HG03025 (cell line): ENCODE data around the gene IFNG.
A peak's percentile ranks its signal among the peaks of the same experiment; 100 is the strongest.
"Not testable (repeated sequence)": the region's sequence is repeated elsewhere in the genome, so short reads cannot be mapped to it uniquely, and the experiment has no call there.

Experiments used
- ATAC-seq: cut with Tn5 transposase; IDR thresholded peaks from one replicate; pipeline ENCODE4 v1.9.1; 2021; ENCODE audit warnings: mild to moderate bottlenecking, moderate library complexity; ENCODE audit not compliant: unreplicated experiment, low FRiP score

IFNG gene

DNA sequence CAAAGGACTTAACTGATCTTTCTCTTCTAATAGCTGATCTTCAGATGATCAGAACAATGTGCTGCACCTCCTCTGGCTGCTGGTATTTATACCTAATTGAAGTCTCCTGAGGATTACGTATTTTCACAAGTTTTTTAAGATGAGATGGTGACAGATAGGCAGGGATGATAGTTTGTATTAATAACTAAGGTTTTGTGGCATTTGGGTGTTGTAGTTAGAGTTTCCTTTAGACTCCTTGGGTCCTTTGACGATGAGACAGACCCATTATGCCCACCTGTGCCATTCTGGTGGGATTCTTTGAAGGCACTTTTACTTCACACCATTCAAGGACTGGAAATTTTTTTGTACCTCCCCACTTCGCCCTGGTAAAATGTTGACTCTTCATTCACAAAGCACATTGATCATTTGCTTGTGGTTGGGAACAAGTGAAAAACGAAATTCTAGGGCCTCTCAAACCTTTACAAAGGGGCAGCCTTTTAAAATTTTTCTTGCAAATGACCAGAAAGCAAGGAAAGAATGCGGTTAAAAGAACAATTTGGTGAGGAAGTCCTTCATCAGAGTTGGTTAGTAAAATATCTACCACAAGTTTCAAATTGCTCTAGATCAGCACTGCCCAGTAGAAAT, at the start of gene IFNG:
IFNG (minus strand) TSS at position 60 of the 624 bp plus-strand sequence. CDS start 125 bp downstream, outside the sequence.
- no peak for ATAC-seq

DNA sequence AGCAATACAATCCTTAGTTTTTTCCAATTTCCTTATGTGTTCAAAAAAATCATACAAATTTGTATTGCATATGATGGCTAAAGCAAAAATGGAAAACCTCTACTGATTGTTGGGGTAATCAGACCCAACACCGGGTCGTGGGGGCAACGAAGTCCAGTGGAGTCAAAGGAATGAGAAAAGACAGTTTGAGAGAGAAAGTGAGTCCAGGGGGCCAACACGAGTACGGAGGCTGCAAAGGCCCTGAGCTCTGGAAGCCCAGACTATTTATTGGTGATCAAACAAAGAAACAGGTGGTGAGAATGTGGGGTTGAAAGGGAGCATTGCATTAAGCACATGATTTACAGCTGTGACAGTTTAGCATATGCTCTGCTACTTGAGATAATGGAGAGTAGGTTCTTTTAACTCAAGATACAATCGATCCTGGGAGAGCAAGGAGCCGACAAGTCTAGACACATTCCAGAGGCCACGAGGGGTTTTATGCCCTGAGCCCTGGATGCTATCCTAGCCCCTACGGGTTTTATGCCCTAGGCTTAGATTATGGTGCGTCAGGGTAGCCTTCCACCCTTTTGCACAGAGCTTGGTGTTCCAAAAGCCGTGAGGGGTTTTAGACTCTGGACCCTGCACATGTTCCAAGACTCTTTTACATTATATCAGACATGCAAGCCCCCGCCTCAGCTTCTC, 49.6 kb upstream of the IFNG start:
- not testable (repeated sequence) for ATAC-seq

DNA sequence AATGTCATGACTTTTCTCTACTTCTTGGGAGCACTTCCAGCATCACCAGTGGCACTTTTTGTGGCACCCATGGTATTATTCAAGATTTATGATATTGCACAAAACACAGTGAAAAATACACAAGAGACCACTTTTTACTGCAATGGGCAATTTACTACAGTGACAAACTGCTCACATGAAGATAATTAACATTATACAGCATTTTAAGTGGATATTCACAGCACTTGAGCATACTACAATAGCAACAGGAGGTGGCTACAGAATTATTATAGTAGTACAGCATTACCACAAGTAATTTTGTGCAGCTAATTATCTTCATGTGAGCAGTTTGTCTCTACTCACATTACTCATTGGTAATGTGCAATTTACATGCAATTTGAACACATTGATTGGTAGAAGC, 47.7 kb upstream of the IFNG start:
- ATAC-seq, result no peak

DNA sequence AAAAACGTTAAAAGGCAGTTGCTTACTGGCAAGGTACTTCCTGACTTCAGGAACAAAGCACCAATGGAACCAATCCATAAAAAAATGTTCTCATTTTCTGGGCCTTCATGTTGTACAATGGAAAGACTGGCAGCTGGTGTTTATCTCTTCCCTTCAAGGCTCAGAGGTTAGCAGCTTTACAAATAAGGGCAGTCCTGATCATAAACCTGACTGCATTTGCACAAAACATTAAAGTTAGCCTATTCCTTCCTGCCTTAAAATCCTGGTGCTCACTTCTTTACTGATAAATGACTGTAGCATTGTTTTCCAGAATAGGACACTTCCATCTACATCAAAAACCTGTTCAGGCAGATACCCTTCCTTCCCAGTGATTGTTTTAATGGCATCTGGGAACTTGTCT, 46.9 kb upstream of the IFNG start:
- ATAC-seq, result no peak

DNA sequence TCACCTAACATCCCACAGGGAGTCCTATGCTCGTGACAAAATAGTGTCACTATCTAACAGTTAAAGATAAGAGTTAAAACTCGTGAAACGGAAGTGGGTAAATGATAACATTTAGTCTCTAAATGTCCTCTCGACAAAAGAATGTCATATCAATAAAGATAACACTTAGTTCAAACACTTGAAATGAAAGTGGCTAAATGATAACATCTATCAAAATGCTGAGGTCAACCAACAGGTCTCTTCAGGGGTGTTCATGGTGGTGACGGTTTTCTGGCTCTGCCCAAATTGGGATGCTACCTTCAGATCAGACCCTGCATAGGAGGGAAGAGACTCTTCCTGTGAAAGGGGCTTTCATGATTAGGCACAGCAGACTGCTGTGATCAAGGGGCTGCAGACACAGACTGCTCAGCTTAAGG, 43.9 kb upstream of the IFNG start:
- ATAC-seq, result no peak

DNA sequence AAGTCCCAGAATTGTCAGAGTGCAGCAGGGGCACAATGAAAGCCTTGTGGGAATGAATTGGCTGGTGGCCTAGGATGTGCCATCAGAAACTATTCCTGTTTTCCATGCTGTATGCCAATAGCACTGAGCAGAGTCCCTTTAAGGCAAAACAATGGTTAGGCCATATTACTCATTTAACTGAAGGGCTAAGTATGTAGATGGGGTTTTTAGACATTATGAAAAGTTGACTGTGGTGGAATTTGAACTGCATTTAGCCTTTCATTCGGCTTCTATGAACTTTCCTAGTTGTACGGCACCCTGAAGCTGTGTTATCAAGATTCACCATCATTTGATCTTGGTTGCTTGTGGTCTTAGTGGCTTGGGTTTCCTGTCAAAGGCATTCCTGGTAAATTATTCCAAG, 41.3 kb upstream of the IFNG start:
- no peak for ATAC-seq

DNA sequence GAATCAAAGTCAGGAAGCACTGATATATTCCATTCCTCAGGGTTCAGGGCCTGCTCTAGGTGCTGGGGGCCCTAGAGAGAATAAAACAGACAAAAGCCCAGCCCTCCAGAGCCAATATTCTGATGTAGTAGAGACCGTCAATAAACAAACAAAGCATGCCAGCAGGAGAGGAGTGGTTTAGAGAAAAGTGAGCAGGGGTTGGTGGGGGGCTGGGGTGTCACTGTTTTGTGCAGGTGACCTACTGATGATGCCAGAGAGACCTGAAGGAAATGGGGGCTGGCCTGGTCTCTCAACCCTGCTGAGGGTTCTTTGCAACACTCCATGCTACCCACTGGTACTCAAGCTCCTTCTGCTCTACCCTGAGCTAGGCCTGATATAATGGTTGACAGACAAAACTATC, 39.6 kb upstream of the IFNG start:
- no peak for ATAC-seq

DNA sequence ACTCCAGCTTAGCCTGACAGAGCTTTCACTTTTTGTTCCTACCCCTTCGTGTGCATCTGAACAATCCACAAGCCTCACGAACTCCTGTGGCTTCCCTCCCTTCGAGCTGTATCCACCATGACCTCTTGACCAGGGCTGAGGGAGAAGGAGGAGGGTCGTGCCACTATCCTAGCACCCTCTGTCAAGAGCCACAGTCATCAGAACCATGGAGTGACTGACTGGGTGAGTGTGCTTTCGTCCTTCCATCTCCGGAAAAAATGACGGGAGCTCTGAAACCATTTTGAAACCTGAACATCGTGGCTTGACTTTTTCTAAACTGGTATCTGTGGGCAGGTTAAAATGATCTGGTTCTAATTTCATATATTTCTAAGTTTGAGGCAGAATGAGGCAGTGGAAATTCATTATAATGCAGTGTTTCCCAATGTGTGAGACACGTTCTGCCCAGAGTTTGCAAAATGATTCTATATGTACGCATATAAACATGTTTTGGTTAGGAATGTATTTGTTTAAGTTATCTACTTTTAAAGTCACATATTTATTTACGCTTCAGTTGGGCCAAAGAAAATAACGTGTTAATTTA, 39.1 kb upstream of the IFNG start:
- ATAC-seq, result no peak

DNA sequence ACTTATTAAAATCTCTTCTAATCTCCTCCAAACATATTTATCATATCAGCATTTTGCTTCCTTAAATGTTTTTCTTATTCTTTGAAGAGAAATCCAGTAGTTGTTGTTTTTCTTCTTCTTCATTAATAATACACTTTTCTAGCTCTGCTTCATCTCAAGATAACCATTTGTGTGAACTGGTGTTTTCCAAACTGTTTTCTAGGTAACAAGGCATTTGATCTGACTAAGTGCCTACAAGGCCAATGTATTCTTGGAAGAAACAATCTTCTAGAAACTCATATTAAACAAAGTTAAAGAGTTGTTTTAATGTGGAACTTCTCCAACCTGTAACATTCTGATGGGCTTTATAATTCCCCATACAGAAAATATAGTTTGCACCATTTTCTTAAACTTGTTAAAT, 30.8 kb upstream of the IFNG start:
- no peak for ATAC-seq

DNA sequence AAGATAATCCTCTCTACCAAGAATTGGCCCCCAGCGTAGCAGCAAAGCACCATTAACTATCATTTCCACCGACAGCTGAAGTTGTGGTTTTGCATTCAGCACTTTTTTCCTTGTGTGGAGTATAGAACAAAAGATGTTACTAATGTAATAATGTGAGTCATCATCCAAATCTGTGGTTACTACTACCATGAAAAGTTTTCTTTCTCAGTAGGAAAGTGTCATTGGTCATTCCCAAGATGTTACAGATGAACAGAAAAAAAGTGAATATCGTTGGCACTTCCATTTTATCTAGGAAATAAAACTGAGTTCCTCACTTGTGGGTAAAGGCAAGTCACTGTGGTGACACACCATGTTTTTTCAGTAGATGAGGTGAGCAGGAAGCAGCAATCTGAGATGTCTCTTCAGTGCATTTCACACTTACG, 30.3 kb upstream of the IFNG start:
- ATAC-seq, result no peak

DNA sequence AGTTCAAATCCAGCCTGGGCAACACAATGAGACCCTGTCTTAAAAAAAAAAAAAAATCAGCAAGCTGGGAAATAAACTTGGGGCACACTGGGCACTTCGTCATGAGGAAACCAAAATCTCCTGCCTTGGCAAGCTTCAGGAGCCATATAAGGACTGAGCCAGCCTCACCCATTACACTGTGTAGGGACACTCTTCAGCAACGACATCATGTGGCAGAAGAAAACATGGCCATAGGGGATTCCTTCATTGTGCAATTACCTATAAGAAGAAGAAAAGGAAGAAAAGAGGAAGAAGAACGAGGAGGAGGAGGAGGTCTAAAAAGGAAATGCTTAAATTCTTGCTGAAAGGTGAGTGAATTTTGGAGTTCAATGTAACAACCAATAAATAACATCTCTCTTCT, 26.1 kb upstream of the IFNG start:
- ATAC-seq, result no peak

DNA sequence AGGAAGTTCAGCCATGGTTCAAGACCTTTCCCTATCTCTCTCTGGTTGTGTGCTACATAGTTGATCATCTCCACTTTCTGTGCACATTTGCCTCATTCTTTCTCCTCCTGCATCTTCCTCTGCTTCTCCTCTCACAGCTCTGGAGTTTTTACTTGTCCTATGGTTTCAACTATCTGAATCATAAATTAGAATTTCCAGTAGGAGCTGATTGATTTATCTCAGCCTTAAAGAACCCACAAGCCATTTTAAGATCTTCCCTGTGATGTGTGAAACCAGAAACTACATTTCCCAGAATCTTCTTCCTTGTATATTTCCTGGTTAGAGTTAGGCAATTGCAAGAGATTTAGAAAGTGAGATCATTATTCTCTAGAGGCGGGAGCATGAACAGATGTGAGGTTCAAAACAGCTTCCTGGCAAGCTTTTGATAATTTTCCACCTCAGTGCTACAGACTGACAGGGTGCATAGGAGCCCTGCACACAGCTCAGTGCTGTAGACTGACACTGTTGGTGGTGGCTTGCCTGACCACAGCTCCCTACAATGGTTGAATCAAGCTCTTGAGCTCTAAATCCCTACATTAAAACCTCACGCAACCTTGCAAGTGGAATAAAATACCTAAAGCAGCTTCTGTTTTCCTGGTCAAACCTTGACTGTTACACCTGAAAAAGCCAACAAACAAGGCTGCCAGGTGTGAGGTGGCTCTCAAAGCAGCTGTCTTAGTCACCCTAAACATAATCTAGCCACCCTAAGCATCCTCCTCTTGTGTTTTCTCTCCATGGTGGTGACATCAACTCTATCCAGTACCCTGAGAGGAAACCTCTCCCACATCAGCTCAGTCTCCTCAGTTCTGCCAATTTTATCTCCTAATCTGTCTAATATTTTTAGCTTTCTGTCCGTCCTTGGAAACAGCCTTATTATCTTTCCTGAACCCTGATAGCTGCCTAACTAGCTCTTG, 21.5 kb upstream of the IFNG start:
- no peak for ATAC-seq

DNA sequence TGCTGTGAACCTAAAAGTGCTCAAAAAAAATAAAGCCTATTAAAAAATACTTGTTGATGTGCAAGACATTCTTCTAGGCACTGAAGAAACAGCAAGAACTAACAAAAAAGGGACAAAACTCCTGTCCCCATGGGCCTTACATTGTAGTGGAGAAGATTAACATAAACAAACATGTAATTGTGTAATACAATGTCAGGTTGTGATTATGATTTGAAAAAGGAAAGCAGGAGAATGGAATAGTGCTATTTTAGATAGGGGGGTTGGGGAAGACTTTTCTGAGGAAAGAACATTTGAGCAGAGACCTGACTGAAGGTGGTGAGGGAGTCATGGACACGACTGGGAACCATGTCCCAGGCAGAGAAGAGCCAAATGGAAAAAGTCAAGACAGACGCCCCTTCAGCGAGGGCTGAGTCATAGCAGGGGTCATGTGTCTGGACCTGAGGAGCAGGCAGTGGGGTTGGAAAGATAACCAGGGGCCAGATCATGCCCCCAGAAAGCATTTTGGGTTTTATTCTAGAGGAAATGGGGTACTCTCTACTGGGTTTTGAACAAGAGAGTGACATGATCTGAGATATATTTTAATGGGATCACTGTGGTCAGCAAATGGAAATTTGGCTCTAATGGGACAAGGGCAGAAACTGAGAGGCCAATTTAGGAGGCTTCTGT, 19.4 kb upstream of the IFNG start:
- no peak for ATAC-seq

DNA sequence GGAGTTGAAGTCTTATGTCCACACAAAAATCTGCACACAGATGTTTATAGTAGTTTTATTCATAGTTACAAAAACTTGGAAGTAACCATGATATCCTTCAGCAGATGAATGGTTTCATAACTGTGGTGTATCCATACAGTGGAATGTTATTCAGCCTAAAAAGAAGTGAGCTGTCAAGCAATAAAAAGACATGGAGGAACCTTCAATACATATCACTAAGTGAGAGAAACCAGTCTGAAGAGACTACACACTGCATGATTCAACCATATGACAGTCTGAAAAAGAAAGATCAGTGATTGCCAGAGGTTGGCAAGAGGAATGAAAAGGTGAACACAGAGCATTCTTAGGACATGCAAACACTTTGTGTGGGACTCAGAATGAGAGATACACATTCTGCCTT, 18.6 kb upstream of the IFNG start:
- ATAC-seq, result no peak

DNA sequence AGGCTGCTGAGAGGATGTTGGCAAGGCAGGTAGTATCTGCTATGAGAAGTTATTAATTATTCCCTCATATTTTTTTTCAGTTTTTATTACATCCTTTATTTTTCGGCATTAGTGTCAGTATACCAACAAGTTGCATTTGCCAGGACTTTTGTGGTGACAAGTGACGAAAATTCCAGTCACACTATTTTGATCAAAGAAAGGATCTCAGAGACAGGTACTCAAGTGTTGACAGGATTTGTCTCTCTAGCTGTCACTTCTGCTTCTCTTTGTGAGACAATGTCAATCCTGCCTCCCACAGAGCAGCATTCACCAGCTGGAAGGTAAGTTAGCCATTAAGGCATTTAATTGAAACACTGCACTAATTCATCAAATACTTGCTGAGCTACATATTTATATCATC, 18.0 kb upstream of the IFNG start:
- ATAC-seq, result no peak

DNA sequence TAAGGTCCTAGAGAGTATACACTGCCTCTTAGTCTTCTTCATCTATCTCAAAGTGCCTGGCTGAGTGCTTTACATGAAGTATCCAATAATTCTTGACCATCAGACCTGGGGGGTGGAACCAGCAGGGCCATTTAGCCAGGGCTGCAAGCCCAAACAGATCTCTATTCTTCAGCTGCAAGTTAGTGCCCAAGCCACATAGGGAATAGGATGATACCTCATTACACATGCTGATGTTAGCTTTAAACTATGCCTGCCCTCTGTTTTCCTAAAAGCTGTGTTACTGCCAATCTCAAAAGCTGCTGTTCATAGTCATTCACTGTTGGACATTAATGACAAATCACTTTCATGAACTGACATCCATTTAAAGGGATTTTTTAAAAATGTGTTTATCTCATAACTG, 16.7 kb upstream of the IFNG start:
- ATAC-seq, result no peak

DNA sequence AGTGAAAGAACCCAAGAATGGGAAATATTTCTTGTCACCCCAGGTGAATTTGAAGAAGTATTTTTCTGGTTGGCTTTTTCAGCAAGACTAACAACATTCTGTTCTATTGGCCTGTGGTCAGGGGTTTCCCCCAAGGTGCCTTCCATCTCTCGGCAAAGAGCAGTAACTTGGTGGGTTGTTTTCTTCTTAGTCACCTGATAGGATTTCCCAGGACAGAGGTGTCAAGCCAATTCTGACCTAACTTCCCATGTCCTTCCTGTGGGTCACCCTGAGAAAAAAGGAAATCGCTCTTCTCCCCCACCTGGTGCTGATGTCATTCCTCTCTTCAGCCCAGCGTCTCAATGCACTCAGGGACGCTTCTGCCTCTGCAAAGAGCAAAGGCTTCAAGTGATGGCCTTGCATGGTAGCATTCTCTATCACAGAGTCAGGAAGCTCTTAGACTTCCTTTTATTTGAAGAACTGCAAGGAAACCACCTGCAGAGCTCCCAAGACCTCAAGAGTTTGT, 16.1 kb upstream of the IFNG start:
- peak; percentile 59 for ATAC-seq

DNA sequence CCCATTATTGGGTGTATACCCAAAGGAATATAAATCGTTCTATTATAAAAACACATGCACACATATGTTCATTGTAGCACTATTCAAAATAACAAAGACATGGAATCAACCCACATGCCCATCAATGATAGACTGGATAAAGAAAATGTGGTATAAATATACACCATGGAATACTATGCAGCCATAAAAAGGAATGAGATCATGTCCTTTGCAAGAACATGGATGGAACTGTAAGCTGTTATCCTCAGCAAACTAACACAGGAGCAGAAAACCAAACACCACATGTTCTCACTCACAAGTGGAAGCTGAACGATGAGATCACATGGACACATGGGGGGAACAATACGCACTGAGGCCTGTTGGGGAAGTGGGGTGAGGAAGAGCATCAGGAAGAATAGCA, 15.2 kb upstream of the IFNG start:
- ATAC-seq, result not testable (repeated sequence)

DNA sequence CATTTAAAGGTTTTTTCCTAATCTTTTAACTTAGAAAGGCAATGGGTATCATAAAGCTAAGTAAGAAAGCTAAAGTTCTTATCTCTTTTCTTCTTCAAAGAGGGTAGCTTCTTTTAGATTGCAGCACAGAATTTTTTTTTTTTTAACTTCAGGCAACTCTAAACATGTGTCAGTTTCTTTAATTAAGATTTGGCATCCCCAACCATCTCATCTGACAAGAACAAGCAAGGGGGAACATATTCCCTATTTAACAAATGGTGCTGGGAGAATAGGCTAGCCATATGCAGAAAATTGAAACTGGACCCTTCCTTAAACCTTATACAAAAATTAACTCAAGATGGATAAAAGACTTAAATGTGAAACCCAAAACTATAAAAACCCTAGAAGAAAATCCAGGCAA, 14.3 kb upstream of the IFNG start:
- ATAC-seq, result no peak

DNA sequence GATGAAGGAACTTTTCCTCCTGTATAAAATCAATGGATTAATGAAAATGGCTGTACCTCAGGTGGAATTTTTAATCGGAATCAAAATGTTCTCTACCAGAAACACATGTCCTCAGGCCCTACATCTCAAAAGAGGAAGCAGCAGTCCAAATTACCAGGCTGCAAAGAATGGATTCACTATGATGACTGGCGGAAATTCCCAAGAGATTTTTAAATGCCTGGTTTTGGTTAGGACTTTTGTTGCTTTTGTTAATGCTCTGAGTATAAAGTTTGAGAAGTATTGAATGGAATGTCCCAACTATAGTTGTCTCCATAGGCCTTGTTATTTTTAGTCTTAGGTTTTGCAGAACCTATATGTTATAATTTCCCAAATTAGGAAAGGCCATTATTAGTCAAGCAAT, 11.2 kb upstream of the IFNG start:
- no peak for ATAC-seq
